ENCODE measurements around the gene SLC25A27. TPM values are rescaled to one million over a fixed set of nuclear protein-coding genes. Genes with fewer than 3 reads are reported as not detected.

SLC25A27 gene
- total RNA-seq, 1 donor: 10.5 TPM

DNA sequence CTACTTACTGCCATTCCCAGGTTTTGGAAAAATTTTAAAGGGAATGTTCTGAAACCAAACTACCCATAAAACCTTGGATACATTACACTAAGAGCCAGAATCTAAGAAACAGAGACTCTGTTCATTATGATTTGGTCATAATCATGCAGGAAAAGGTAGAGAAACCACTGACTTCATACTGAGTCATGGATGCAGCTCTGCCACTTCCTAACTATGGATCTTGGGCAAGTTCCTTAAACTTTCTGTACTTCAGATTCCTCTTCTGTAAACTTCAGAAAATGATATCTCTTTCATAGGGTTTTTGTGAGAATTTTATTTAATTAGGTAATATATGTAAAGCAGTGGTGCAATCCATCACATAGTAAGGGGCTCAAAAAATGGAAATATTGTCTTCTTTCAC is 62.4 kb downstream of the SLC25A27 start:
- H3K4me3 ChIP-seq (ENCODE audit: insufficient read depth, low read length): no peak overlapping the region
- H3K27ac ChIP-seq (ENCODE audit: low read depth, low read length): no peak overlapping the region
- TF ChIP-seq, protein P1, sequence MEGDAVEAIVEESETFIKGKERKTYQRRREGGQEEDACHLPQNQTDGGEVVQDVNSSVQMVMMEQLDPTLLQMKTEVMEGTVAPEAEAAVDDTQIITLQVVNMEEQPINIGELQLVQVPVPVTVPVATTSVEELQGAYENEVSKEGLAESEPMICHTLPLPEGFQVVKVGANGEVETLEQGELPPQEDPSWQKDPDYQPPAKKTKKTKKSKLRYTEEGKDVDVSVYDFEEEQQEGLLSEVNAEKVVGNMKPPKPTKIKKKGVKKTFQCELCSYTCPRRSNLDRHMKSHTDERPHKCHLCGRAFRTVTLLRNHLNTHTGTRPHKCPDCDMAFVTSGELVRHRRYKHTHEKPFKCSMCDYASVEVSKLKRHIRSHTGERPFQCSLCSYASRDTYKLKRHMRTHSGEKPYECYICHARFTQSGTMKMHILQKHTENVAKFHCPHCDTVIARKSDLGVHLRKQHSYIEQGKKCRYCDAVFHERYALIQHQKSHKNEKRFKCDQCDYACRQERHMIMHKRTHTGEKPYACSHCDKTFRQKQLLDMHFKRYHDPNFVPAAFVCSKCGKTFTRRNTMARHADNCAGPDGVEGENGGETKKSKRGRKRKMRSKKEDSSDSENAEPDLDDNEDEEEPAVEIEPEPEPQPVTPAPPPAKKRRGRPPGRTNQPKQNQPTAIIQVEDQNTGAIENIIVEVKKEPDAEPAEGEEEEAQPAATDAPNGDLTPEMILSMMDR (IDR thresholded peaks at IDR 0.05; ENCODE audit: extremely low read depth, low read depth, low read length): no peak
- no peak overlapping the region for H3K4me2 ChIP-seq (ENCODE audit: insufficient read depth, low read length)
- DNase-seq (ENCODE audit: insufficient read length, low spot score, missing footprints): peak; percentile 21
- H3K9me3 ChIP-seq (ENCODE audit: low read depth, low read length): no peaks in the 10 kb centered on the region
- H3K36me3 ChIP-seq (ENCODE audit: insufficient read depth, low read length): no peaks in the 10 kb centered on the region
- H4K20me1 ChIP-seq (ENCODE audit: insufficient read depth, low read length): no peaks in the 10 kb centered on the region
- no peak overlapping the region for H2AFZ ChIP-seq (ENCODE audit: low read length)
- H3K4me1 ChIP-seq (ENCODE audit: insufficient read depth, low read length): no peaks in the 10 kb centered on the region
- H3K79me2 ChIP-seq (ENCODE audit: insufficient read depth, low read length): no peaks in the 10 kb centered on the region
- no peaks in the 10 kb centered on the region for H3K27me3 ChIP-seq (ENCODE audit: insufficient read depth, low read length)

GRCh38 chr6:46719099-46719498 is 66.3 kb downstream of the SLC25A27 start:
- Histone ChIP-seq H3K36me3 (ENCODE audit: insufficient read depth, low read length) (no peaks in the 10 kb centered on the region), H4K20me1 (ENCODE audit: insufficient read depth, low read length) (no peaks in the 10 kb centered on the region), H3K27me3 (ENCODE audit: insufficient read depth, low read length) (no peaks in the 10 kb centered on the region), H3K27ac (ENCODE audit: low read depth, low read length) (no peak overlapping the region), H3K4me3 (ENCODE audit: insufficient read depth, low read length) (no peak overlapping the region), H2AFZ (ENCODE audit: low read length) (no peak overlapping the region), H3K79me2 (ENCODE audit: insufficient read depth, low read length) (no peaks in the 10 kb centered on the region), H3K4me2 (ENCODE audit: insufficient read depth, low read length) (no peak overlapping the region), H3K9me3 (ENCODE audit: low read depth, low read length) (no peaks in the 10 kb centered on the region), H3K4me1 (ENCODE audit: insufficient read depth, low read length) (no peaks in the 10 kb centered on the region)
- TF ChIP-seq, protein P1 (IDR thresholded peaks at IDR 0.05; ENCODE audit: extremely low read depth, low read depth, low read length): no peak
- DNase-seq (ENCODE audit: insufficient read length, low spot score, missing footprints): no peak

DNA sequence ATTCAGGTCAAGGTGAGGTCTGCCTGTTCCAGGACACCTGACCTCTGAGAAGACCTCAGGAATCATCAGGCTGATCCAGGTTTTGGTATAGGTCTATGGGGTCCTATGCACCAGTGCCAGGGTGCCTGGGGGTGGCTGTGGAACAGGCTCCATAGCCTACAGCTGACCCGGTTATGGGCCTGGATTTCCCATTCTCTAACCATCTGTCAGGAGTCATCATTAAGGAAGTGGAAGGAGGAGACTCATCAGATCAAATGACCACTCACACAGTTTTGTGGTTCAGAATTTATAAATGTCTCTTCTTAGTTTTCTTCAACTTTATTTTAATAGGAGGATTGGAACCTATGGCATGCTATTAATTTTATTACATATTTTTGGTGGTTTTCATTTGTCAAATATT is 67.6 kb downstream of the SLC25A27 start:
- H4K20me1 ChIP-seq (ENCODE audit: insufficient read depth, low read length): no peaks in the 10 kb centered on the region
- H3K27me3 ChIP-seq (ENCODE audit: insufficient read depth, low read length): no peaks in the 10 kb centered on the region
- no peaks in the 10 kb centered on the region for H3K36me3 ChIP-seq (ENCODE audit: insufficient read depth, low read length)
- no peak overlapping the region for H2AFZ ChIP-seq (ENCODE audit: low read length)
- H3K4me3 ChIP-seq (ENCODE audit: insufficient read depth, low read length): no peak overlapping the region
- peak; percentile 55 for DNase-seq (ENCODE audit: insufficient read length, low spot score, missing footprints)
- no peaks in the 10 kb centered on the region for H3K4me1 ChIP-seq (ENCODE audit: insufficient read depth, low read length)
- no peak overlapping the region for H3K4me2 ChIP-seq (ENCODE audit: insufficient read depth, low read length)
- H3K27ac ChIP-seq (ENCODE audit: low read depth, low read length): no peak overlapping the region
- H3K79me2 ChIP-seq (ENCODE audit: insufficient read depth, low read length): no peaks in the 10 kb centered on the region
- TF ChIP-seq, protein P1 (IDR thresholded peaks at IDR 0.05; ENCODE audit: extremely low read depth, low read depth, low read length): no peak
- H3K9me3 ChIP-seq (ENCODE audit: low read depth, low read length): no peaks in the 10 kb centered on the region

Other genes starting within 250 kb of the SLC25A27 start
- gene RCAN2, start 161.5 kb upstream of the SLC25A27 start, total RNA-seq: 14.1 and 15.6 TPM in 2 replicates
- gene CYP39A1, start 157 bp upstream of the SLC25A27 start, total RNA-seq: 4.1 and 4.3 TPM in 2 replicates
- 0.36 and 0.59 TPM in 2 replicates for gene TDRD6, start 34.9 kb downstream of the SLC25A27 start, total RNA-seq
- 0.36 TPM in 1 of 2 replicates, not detected in the other for gene PLA2G7, start 82.4 kb downstream of the SLC25A27 start, total RNA-seq
- gene ANKRD66, start 94.0 kb downstream of the SLC25A27 start, total RNA-seq: not detected in 2 replicates
- not detected in 2 replicates for gene MEP1A, start 140.4 kb downstream of the SLC25A27 start, total RNA-seq

All from osteoblast (primary cell).